Right lobe of liver (tissue), 4 donors: ENCODE data around the gene SERPINB1.

Experiments used
- POLR2A ChIP-seq: fragments of 450-650 bp; IDR thresholded peaks from one replicate; pipeline ENCODE4 v1.6.1; 2017; ENCODE audit warnings: antibody characterized with exemption, mild to moderate bottlenecking
- TF ChIP-seq, protein P1 (sequence below), 4 donors: fragments of 200-600 bp in 3 of 4; fragments of 450-650 bp in 1 of 4; IDR thresholded peaks; one replicate each; pipeline versions ENCODE4 v1.5.1 to v1.8.0; 2016 to 2022; ENCODE audit warnings: antibody characterized with exemption in 4 of 4, mild to moderate bottlenecking in 2 of 4
- donor health status: DM: no; HTN: no; CAD: no.
- donor health status: DM: no; HTN: no; CAD: no.
- donor health status: DM: no; HTN: yes; CAD: no.

GRCh38 chr6:2865270-2865669 lies 23.6 kb upstream of the SERPINB1 start:
- TF ChIP-seq POLR2A: no peak
- TF ChIP-seq, protein P1, sequence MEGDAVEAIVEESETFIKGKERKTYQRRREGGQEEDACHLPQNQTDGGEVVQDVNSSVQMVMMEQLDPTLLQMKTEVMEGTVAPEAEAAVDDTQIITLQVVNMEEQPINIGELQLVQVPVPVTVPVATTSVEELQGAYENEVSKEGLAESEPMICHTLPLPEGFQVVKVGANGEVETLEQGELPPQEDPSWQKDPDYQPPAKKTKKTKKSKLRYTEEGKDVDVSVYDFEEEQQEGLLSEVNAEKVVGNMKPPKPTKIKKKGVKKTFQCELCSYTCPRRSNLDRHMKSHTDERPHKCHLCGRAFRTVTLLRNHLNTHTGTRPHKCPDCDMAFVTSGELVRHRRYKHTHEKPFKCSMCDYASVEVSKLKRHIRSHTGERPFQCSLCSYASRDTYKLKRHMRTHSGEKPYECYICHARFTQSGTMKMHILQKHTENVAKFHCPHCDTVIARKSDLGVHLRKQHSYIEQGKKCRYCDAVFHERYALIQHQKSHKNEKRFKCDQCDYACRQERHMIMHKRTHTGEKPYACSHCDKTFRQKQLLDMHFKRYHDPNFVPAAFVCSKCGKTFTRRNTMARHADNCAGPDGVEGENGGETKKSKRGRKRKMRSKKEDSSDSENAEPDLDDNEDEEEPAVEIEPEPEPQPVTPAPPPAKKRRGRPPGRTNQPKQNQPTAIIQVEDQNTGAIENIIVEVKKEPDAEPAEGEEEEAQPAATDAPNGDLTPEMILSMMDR (IDR thresholded peaks at IDR 0.05): no peak
